Measurements from ENCODE around the gene NPY4R2. TPM values are rescaled to one million over a fixed set of nuclear protein-coding genes. Genes with fewer than 3 reads are reported as not detected.
"Not testable (repeated sequence)": the region's sequence is repeated elsewhere in the genome, so short reads cannot be mapped to it uniquely, and the experiment has no call there.

Gene NPY4R2
- total and polyA plus RNA-seq, 10 of the 15 experiments (the other 5 are each of a cell fraction or from before 2014, with no cell fraction given): not detected

DNA sequence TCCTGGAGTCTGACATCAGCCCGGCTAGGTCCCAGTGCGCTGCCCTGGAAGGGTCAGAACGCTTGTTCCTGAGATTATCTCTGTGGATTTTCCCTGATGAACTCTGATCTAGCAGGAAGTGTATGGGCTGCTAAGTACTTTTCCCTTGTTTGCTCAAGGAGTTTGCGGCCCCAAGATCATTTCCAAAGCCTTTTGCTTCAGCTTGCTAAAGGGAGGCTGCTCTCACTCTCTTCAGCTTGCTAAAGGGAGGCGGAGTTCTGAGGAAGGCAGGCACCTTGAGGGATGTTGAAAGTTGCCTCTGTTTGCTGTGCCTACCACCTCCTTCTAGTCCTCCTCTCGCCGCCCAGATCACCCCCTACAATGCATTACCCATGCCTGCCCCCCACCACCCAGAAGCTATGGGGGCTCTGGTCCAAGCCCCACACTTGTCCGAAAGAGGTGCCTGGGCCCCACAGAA, 18.3 kb downstream of the NPY4R2 start:
- SMC1A ChIA-PET (ENCODE audit: uncharacterized antibody, unreplicated experiment); CTCF ChIA-PET; RAD21 ChIA-PET (ENCODE audit: unreplicated experiment); H2AFZ ChIP-seq (ENCODE audit: control insufficient read depth, low read depth, low read length); DNase-seq (ENCODE audit: low read depth, low spot score); H3K36me3 ChIP-seq (ENCODE audit: control insufficient read depth in 2 of 2, insufficient read depth in 2 of 2, low read length in 1 of 2); H3K79me2 ChIP-seq (ENCODE audit: control insufficient read depth, insufficient read depth, low read length); BruUV-seq (replicated peaks); FAIRE-seq; H3K9ac ChIP-seq (ENCODE audit: control insufficient read depth, insufficient read depth, low read length); intact Hi-C loops (cut with micrococcal nuclease; ENCODE audit: unreplicated experiment); H3K4me2 ChIP-seq (ENCODE audit: control insufficient read depth, insufficient read depth); H3K27ac ChIP-seq (ENCODE audit: control insufficient read depth, insufficient read depth); H3K4me1 ChIP-seq (ENCODE audit: control insufficient read depth, insufficient read depth, low read length); H3K27me3 ChIP-seq (replicated peaks in 1 of 2; ENCODE audit: control insufficient read depth in 2 of 2, insufficient read depth in 2 of 2, low read length in 1 of 2); H3K4me3 ChIP-seq; H4K20me1 ChIP-seq (ENCODE audit: control insufficient read depth, insufficient read depth); ATAC-seq; in situ Hi-C loops (cut with MboI); POLR2A ChIA-PET; H3K9me3 ChIP-seq (replicated peaks; ENCODE audit: control insufficient read depth, insufficient read depth, low read length): not testable (repeated sequence)
- WGBS (ENCODE audit: insufficient coverage, insufficient replicate concordance, low lambda C conversion rate, missing lambda C conversion rate): 100% methylated on average over 4 of the region's 8 CpGs

DNA sequence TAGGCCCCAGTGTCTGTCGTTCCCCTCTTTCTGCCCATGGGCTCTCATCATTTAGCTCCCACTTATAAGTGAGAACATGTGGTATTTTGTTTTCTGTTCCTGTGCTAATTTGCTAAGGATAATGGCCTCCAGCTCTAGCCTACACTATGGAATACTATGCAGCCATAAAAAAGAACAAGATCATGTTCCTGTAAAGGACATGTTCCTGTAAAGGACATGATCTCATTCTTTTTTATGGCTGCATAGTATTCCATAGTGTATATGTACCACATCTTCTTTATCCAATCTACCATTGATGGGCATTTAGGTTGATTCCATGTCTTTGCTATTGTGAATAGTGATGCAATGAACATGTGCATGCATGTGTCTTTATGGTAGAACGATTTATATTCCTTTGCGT, 19.2 kb downstream of the NPY4R2 start:
- H3K9ac ChIP-seq (ENCODE audit: control insufficient read depth, insufficient read depth, low read length); H3K4me2 ChIP-seq (ENCODE audit: control insufficient read depth, insufficient read depth); H3K9me3 ChIP-seq (replicated peaks; ENCODE audit: control insufficient read depth, insufficient read depth, low read length); H2AFZ ChIP-seq (ENCODE audit: control insufficient read depth, low read depth, low read length); H3K4me1 ChIP-seq (ENCODE audit: control insufficient read depth, insufficient read depth, low read length); H3K36me3 ChIP-seq (ENCODE audit: control insufficient read depth in 2 of 2, insufficient read depth in 2 of 2, low read length in 1 of 2); in situ Hi-C loops (cut with MboI); H3K27ac ChIP-seq (ENCODE audit: control insufficient read depth, insufficient read depth); RAD21 ChIA-PET (ENCODE audit: unreplicated experiment); ATAC-seq; SMC1A ChIA-PET (ENCODE audit: uncharacterized antibody, unreplicated experiment); intact Hi-C loops (cut with micrococcal nuclease; ENCODE audit: unreplicated experiment); BruUV-seq (replicated peaks); H3K27me3 ChIP-seq (replicated peaks in 1 of 2; ENCODE audit: control insufficient read depth in 2 of 2, insufficient read depth in 2 of 2, low read length in 1 of 2); H4K20me1 ChIP-seq (ENCODE audit: control insufficient read depth, insufficient read depth); POLR2A ChIA-PET; H3K79me2 ChIP-seq (ENCODE audit: control insufficient read depth, insufficient read depth, low read length); FAIRE-seq; CTCF ChIA-PET; H3K4me3 ChIP-seq; DNase-seq (ENCODE audit: low read depth, low spot score): not testable (repeated sequence)
- WGBS (ENCODE audit: insufficient coverage, insufficient replicate concordance, low lambda C conversion rate, missing lambda C conversion rate): no CpG with 5 or more reads among the region's 3 CpGs

DNA sequence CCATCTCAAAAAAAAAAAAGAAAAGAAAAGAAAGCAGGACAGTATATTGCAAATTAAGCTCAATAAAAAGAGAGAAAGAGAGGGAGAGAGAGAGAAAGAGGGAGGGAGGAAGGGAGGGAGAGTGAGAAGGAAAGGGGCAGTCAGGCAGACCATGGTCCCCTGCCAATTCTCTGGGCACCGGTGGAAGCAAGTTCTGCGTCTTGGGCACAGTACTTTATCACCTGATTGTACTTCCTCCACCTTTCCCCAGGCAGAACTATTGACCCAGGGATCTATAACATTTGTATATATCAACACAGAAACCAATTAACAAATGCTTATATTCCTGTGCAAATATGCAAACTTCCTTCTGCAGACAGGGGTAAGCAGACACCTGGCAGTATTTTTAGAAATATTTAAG, 22.4 kb downstream of the NPY4R2 start:
- H3K79me2 ChIP-seq (ENCODE audit: control insufficient read depth, insufficient read depth, low read length); H3K27ac ChIP-seq (ENCODE audit: control insufficient read depth, insufficient read depth); H3K9ac ChIP-seq (ENCODE audit: control insufficient read depth, insufficient read depth, low read length); H2AFZ ChIP-seq (ENCODE audit: control insufficient read depth, low read depth, low read length); H3K9me3 ChIP-seq (replicated peaks; ENCODE audit: control insufficient read depth, insufficient read depth, low read length); H3K4me3 ChIP-seq; DNase-seq (ENCODE audit: low read depth, low spot score); H3K4me1 ChIP-seq (ENCODE audit: control insufficient read depth, insufficient read depth, low read length); ATAC-seq; in situ Hi-C loops (cut with MboI); H4K20me1 ChIP-seq (ENCODE audit: control insufficient read depth, insufficient read depth); H3K27me3 ChIP-seq (replicated peaks in 1 of 2; ENCODE audit: control insufficient read depth in 2 of 2, insufficient read depth in 2 of 2, low read length in 1 of 2); RAD21 ChIA-PET (ENCODE audit: unreplicated experiment); CTCF ChIA-PET; SMC1A ChIA-PET (ENCODE audit: uncharacterized antibody, unreplicated experiment); H3K36me3 ChIP-seq (ENCODE audit: control insufficient read depth in 2 of 2, insufficient read depth in 2 of 2, low read length in 1 of 2); POLR2A ChIA-PET; intact Hi-C loops (cut with micrococcal nuclease; ENCODE audit: unreplicated experiment); H3K4me2 ChIP-seq (ENCODE audit: control insufficient read depth, insufficient read depth); BruUV-seq (replicated peaks); FAIRE-seq: not testable (repeated sequence)
- no CpG with 5 or more reads among the region's 2 CpGs for WGBS (ENCODE audit: insufficient coverage, insufficient replicate concordance, low lambda C conversion rate, missing lambda C conversion rate)

DNA sequence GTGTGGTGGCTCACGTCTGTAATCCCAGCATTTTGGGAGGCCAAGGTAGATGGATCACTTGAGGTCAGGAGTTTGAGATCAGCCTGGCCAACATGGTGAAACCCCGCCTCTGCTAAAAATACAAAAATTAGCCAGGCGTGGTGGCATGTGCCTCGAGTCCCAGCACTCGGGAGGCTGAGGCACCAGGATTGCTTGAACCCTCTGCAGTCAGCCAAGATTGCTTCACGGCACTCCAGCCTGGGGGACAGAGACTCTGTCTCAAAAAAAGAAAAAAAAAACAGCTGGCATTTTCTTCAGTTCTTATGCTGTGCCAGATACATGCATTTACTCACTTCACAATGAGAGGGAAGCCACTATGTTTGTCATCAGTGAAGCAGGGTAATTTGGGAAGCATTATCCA, 22.9 kb downstream of the NPY4R2 start:
- H3K27ac ChIP-seq (ENCODE audit: control insufficient read depth, insufficient read depth); H3K36me3 ChIP-seq (ENCODE audit: control insufficient read depth in 2 of 2, insufficient read depth in 2 of 2, low read length in 1 of 2); H3K9ac ChIP-seq (ENCODE audit: control insufficient read depth, insufficient read depth, low read length); RAD21 ChIA-PET (ENCODE audit: unreplicated experiment); BruUV-seq (replicated peaks); CTCF ChIA-PET; DNase-seq (ENCODE audit: low read depth, low spot score); FAIRE-seq; in situ Hi-C loops (cut with MboI); H3K9me3 ChIP-seq (replicated peaks; ENCODE audit: control insufficient read depth, insufficient read depth, low read length); H3K4me2 ChIP-seq (ENCODE audit: control insufficient read depth, insufficient read depth); intact Hi-C loops (cut with micrococcal nuclease; ENCODE audit: unreplicated experiment); ATAC-seq; H2AFZ ChIP-seq (ENCODE audit: control insufficient read depth, low read depth, low read length); POLR2A ChIA-PET; H3K27me3 ChIP-seq (replicated peaks in 1 of 2; ENCODE audit: control insufficient read depth in 2 of 2, insufficient read depth in 2 of 2, low read length in 1 of 2); H3K4me3 ChIP-seq; SMC1A ChIA-PET (ENCODE audit: uncharacterized antibody, unreplicated experiment); H3K4me1 ChIP-seq (ENCODE audit: control insufficient read depth, insufficient read depth, low read length); H3K79me2 ChIP-seq (ENCODE audit: control insufficient read depth, insufficient read depth, low read length); H4K20me1 ChIP-seq (ENCODE audit: control insufficient read depth, insufficient read depth): not testable (repeated sequence)
- 0% methylated on average over 2 of the region's 6 CpGs for WGBS (ENCODE audit: insufficient coverage, insufficient replicate concordance, low lambda C conversion rate, missing lambda C conversion rate)
